HG03066 (cell line): ENCODE data around the gene SMIM44.

ENCODE experiments used
- ATAC-seq: cut with Tn5 transposase; IDR thresholded peaks from one replicate; pipeline ENCODE4 v1.9.1; 2021; ENCODE audit warnings: low read depth; ENCODE audit not compliant: unreplicated experiment

SMIM44 gene

DNA sequence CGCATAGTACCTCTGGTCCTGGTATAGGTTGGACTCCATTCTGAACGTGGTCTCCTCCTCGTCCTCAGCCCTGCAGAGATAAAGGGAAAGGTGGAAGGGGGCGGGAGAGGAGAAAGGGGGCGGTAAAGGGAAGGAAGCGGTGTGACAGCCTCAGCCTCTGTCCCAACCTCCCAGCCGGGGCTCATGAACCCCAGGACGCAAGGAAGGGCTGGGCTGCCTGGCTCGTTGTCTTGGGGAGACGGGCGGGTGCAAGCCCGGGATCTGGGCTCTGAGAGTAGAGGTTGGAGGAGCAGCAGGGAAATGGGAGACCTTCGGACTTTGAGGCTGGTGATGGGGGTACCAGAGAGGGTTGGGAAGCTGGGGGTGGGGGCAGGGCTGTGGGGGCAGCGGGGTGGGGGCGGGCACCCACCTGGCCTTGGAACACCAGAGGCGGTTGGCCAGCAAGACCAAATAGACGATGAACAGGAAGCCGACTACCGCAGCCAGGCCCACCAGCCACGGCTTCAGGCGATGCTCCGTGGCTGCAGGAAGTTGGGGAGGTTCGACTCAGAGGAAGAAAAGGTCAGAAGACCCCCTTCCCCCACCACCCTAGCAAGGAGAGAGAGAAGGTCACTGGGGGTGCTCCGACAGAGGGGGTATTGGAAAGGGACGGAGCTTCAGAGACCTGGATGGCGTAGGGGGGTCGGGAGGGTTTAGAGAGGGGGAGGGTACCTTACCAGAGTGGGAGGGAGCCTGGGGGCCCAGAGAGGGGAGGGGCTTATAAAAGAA, 4.6 kb downstream of the SMIM44 start:
- no peak for ATAC-seq

DNA sequence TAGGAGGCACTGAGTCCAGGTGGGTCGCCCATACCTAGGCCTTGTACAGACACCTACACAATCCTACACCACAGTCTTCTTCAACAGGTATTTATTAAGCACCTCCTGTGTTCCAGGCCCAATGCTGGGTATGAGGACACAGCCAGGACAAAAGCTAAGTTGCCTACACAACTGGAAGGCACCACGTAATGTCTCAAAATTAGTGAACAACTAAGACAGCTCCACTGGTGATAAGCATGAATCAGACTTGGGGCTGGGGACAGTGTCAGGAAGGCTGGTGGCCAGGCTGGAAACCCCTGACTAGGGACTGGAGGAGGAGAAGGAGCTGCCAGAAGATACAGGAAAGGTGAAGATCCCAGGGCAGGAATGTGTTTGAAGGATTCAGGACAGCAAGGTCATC, 5.3 kb downstream of the SMIM44 start:
- no peak for ATAC-seq

DNA sequence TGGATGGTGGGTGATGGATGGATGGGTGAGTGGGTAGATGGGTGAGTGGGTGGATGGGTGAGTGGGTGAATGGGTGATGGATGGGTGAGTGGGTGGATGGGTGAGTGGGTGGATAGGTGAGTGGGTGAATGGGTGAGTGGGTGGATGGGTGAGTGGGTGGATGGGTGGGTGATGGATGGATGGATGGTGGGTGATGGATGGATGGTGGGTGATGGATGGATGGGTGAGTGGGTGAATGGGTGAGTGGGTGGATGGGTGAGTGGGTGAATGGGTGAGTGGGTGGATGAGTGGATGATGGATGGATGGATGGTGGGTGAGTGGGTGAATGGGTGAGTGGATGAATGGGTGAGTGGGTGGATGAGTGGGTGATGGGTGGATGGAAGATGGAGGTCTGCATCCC, 5.7 kb downstream of the SMIM44 start:
- no peak for ATAC-seq

DNA sequence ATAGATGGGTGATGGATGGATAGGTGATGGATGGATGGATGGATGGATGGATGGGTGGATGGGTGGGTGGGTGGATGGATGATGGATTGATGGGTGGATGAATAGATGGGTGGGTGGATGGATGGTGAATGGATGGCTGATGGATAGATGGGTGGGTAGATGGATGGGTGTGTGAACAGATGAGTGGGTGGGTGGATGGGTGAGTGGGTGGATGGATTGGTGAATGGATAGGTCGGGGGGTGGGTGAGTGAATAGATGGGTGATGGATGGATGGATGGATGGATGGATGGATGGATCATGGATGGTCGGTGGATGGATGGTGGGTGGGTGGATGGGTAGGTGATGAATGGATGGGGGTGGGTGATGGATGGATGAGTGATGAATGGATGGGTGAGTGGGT, 6.4 kb downstream of the SMIM44 start:
- no peak for ATAC-seq

DNA sequence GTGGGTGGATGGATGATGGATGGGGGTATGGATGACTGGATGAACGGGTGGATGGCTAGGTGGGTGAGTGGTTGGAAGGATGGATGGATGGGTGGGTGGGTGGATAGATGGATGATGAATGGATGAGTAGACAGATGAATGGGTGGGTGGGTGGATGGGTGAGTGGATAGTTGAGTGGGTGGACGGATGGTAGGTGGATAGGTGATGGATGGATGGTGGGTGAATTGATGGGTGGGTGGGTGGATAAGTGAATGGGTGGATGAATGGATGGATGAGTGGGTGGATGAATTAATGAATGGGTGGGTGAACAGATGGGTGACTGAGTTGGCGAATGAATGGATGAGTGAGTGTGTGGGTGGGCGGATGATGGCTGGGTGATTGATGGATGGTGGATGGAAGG, 7.8 kb downstream of the SMIM44 start:
- ATAC-seq = no peak

DNA sequence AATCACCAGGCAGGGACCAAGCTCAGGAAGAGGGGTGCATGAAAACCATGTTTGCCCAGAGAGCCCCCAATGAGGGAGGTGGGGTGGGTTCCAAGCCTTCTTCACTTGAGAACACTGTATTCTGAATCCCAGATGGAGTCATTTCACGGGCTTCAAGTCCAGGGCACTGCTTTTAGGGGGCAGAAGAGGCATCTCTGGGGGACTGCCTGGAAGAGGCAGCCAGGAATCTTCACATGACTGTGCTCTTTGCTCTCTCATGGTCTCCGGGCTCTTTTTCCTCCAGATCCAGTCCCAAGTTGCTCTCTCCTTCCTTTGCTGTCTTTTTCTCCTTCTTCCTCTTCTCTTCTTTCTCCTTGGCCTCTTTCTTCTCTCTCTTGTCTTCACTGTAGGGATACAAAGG, 8.6 kb downstream of the SMIM44 start:
- no peak for ATAC-seq

DNA sequence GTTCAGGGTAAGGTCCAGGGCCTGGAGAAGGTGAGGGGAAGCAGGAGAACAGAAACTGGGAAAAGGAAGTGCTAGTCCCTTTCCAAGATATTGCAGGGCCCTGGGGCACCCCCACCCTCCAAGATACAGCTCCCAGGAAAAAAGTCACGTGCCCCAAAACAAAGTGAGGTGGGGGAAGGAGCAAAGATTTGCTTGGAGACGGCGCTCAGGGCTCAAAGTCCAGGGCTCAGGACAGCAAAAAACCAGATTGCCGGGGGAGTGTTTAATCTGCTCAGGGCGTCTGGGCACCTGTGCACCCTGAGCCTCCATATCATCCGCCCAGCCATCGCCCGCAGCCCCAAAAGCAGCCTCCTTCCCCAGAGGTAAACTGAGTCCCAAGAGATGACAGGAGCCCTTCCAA, 9.2 kb downstream of the SMIM44 start:
- ATAC-seq = no peak

DNA sequence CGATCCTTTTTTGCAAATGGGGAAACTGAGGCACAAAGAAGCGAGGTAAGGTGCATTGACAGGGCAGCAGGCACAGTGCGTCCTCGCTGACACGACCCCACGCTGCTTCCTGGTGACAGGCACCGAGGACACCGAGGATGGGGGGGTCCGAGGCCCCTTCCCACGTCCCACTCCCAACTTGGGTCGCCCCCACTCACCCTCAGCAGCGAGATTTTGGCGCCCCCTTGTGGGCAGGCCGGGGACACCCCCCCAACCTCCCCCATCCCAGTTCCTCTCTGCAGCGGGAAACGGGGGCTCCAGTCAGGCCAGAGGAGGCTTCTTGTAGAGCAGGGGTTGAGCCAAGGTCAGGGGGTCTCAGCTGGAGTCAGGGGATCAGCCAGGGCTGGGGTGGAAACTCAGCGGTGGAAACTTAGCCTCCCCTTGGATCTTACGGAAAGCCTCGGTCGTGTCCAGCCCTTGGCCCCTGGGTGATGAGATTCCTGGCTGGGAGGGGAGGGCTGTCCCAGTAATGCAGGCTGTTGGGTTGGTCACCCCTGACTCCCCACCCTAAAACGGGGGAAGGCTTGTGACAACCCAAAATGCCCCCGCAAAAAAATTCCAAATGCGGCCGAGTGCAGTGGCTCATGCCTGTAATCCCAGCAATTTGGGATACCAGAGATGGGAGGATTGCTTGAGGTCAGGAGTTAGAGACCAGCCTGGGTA, 11.1 kb downstream of the SMIM44 start:
- no peak for ATAC-seq

DNA sequence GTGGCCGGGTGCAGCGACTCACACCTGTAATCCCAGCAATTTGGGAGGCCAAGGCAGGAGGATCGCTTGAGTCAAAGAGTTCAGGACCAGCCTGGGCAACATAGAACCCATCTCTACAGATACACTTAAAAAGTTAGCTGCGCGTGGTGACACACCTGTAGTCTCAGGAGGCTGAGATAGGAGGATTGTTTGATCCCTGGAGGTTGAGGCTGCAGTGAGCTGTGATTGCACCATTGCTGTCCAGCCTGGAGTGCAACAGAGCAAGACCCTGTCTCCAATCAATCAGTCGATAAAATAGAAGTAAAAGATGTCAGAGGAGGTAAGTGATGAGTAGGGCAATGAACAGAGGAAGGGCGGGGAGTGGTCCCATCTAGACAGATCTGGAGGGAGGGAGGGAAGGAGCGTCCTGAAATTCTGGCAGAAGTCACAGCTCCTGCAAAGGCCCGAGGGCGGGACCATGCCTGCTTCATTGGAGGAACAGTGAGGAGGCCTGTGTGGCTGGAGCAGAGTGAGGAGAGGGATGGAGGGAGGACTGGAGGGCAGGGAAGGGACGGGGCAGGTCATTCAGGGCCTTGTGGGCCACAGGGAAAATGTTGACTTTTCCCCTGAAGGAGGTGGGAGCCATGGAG, 12.6 kb downstream of the SMIM44 start:
- no peak for ATAC-seq

DNA sequence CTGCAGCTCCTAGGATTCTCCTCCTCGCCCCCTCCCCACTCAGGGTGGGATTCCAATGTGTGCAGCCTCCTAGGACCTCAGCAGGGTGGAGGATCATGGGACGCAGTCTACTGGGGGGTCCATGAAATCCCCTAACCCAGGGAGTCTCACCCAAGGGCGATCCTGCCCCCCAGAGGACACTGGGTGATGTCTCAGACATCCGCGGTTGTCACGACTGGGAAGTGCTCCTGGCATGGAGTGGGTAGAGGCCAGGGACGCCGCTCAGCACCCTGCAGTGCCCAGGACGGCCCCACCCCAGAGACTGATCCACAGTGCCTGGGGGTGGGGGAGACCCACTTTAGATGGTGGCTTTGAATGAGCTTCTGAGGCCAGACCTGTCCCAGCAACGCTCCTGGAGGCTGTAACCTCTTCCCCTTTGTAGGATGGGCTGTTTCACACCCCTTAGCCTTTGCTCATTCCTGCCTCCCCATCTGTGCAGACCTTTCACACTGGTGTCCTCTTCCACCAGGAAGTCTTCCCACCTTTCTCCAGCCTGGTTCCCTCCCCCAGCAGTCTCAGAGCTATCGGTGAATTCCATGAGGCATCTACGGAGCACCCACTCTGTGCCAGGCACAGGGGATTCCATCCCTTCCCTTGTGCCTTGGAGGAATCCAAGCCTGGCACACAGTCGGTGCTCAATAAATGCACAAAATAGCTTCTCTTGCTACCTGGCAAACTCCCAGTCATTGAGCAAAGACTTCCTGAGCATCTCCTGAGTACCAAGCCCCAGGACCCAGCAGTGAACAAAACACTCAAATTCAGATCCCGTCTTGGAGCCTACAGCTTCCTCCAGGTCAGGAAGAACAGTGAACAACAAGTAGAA, 13.4 kb downstream of the SMIM44 start:
- ATAC-seq = no peak

DNA sequence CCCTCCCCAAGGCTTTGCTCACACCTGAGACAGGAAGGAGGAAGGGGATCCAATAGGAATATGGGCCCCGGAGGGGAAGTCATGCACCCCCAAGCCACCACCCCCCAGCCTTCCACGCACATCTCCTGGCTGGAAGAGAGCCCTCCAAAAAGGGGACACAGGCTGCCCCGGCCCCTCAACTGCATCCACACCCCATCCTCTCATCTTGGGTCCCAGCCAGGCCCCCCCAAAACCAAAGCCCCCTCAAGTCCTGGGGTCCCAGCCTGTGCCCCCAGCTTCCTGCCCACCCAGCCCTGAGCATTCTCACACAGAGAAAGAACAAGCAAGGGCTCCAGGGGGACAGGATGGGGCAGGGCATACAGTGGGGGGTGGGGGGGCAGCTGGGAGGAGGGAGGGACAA, 15.0 kb downstream of the SMIM44 start:
- no peak for ATAC-seq

DNA sequence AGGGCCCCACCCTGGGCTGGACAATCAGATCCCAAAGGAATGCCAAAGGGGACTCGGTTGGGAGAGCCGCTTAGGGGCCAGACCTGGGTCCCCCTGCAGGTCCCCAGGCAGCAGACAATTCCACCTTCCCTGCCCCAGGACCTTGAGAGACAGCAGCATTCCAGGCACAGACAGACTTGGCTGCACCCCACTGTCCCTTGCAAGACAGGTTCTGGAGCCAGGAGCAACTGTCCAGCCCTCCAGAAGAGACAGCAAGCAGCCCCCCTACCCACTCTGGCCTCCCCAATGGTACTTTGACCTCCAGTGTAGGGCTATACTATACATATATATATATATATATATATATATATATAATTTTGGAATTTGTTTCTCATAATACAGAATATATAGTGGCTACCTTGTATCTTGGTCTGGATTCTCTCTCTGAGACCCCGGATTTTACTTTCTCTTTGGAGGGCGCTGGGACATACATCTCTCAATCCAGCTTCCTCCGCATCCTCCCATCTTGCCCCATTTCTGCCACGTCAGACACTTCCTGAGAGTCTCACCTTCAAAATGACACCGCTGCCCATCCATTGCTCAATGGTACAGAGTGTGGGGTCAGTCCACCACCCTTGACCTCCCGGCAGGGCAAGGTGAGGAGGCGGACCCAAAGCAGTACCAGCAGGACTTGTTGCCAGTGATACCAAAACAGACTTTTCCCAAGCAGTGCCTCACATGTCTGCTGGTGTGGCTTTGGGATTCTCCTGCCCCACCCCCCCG, 15.6 kb downstream of the SMIM44 start:
- no peak for ATAC-seq

DNA sequence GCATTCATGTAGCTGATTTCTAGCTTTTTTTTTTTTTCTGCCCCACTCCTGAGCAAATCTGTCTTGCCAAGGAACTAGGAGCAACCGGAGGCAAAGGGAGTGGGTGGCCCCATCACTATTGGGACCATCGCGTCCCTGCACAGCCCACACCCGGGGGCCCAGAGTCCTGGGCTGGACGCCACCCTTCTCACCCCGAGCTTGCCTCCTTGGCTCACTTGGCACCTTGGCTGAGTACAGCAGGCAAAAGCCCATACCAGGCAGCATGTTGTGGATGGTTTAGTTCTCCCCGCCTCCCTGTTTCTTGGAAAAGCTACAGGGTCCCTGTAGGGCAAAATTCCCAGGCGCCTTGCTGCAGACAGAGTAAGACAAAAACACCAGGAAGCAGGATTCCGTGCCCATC, 16.6 kb downstream of the SMIM44 start:
- ATAC-seq = no peak

DNA sequence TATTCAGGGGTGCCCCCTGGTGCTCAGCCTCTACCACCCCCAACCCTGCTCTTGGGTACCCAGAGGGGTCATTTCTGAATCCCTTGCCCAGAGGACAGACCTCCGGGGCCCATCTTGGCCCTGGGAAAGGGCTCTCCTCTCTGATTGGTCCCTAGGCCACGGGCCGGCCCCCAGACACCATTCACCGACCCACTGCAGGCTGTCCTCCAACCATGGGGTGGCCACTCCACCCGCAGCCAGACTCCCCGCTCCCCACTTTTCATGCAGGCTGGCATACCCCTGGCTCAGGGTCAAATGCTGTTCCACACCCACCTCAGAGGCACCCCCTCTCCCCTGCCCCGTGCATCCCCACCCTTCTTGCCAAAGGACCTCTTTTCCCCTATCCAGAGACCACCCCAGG, 17.7 kb downstream of the SMIM44 start:
- ATAC-seq = no peak

DNA sequence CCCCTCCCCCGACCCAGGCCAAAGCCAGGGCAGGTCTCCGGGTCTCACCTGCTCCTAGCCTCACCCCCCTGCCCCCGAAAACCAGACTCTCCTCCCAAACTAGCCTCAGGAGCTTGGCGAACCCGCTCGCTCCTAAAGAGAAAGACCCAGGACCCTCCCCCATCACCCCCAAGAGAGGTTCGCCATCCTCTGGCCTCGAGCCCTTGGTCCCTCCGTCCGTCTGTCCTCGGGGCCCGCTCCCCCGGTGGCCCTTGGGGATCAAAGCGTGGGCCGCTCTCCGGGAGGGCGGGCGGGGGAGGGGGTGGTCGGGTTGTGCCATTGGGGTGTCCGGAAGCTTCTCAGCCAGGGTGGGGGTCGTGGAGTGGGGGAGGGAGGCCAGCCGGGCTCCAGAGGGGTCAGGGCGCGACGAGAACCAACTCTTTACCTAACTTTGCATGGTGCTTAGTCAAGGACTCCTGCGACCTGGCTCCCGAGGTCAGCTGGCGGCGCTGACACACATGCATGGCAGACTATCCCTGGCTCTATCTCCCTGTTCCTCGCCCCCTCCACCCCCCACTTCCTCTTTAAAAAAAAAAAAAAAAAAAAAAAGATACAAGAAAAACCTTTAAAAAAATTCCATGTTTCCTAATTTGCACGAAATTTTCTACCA, 18.5 kb downstream of the SMIM44 start:
- ATAC-seq = no peak

DNA sequence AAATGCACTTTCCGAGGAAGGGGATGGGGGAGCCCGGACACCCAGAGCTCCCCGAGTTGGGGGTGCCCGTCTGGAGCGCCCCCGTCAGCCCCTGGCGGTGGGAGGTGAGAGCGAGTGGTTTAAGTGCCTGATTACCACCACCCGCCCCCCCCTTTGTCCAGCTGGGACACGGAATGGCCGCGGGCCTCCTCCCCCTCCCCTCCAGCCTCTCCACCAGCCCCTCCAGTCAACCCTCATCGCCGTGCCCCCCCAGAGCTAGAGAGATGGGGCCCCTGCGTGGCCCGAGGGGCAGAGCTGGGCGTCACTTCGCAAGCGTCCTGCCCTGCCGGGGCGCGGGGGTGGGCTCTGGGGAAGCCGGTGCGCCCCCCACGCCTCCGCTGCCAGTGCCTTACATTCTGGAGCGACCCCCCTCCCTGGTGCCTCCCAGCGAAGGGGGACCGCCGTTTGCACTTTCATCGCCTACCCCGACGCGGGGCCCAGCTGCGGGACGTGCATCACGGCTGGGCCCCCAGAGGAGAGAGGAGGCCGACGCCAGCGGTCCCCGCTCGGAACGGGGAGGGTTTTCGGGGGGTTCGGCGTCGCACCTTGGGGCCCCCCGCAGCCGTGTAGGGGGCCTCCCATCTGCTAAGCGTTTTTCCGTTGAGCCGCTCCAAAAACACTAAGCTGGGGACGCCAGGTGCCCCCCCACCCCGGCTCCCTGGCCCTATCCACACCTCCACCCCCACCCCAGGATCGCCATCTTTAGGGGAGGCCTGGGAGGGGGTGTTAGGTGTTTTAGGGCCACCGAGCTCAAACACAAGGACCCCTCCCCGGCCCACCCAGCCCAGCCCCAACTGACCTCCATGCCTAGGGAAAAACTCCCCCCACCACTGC, 19.3 kb downstream of the SMIM44 start:
- no peak for ATAC-seq

DNA sequence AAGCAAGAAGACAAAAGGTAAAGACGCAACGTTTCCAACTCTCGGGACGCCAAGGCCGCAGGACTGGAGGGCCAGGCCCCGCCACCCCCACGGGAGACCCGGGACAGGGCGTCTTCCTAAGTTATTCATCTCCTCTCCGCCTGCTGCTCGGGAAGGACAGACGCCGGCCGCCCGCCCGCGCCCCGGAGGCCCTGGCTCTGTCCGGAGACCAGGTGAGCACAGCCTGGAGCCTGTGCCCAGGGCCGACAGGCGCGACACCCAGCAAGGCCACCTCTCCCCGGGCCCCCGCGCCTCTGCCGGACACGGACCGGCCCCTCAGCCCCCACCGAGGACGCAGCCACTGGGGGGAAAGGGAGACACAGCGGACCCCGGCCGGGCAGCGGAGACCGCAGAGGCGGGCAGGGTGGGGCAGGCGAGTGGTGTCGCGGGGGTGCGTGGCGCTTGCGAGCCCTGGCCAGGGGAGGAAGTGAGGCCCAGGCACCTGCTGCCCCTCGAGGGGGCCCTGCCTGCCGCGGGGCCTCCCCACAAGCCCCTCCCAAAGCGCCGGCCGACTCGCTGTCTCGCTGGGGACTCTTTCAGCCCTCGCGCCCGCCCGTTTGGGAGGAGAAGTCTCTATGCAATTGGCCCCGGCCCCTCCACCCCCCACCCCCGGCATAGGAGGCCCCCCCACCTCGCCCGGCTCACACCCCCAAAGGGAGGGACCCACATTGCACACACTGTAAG, 20.1 kb downstream of the SMIM44 start:
- no peak for ATAC-seq

DNA sequence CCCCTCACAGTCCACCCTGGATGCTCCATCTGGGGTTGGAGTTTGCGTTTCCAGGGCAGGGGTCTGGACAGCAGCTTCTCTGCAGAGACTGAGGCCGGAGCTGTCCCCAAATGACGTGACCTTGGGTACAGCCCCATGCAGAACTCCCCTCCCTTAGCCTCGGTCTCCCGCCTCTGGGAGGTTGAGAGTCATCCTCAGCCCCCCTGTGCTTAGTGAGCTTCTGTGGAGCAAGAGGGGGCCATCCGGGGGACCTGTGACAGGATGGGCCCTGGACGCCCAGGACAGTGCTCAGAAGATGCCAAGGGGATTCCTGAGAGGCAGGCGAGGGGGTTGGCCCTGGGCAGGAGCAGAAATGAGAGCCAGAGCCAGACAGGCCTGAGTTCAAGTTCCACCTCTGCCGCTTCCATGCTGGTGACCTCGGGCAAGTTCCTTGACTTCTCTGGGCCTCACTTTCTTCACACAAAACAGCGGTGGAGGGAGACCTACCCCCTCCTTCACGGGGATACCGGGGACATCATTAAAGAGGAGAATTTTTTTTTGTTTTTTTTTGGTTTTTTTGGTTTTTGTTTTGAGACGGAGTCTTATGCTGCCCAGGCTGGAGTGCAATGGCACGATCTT, 23.2 kb downstream of the SMIM44 start:
- no peak for ATAC-seq
